Measurements from ENCODE around the gene ABCC9.

GRCh38 chr12:21941506-21942376 lies 515 bp upstream of the ABCC9 start:
- TF ChIP-seq, protein P1, sequence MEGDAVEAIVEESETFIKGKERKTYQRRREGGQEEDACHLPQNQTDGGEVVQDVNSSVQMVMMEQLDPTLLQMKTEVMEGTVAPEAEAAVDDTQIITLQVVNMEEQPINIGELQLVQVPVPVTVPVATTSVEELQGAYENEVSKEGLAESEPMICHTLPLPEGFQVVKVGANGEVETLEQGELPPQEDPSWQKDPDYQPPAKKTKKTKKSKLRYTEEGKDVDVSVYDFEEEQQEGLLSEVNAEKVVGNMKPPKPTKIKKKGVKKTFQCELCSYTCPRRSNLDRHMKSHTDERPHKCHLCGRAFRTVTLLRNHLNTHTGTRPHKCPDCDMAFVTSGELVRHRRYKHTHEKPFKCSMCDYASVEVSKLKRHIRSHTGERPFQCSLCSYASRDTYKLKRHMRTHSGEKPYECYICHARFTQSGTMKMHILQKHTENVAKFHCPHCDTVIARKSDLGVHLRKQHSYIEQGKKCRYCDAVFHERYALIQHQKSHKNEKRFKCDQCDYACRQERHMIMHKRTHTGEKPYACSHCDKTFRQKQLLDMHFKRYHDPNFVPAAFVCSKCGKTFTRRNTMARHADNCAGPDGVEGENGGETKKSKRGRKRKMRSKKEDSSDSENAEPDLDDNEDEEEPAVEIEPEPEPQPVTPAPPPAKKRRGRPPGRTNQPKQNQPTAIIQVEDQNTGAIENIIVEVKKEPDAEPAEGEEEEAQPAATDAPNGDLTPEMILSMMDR (IDR thresholded peaks at IDR 0.05): peak in 3 of 5 experiments; percentile 20 to 39 (median 27)
- no peak for TF ChIP-seq POLR2A (IDR thresholded peaks at IDR 0.05)
- TF ChIP-seq EP300 (IDR thresholded peaks at IDR 0.05): peak in 1 of 2 donors; percentile 28
